Prostate gland (tissue), 2 donors: Measurements from ENCODE around the gene DRC1. TPM values are rescaled to one million over a fixed set of nuclear protein-coding genes. Genes with fewer than 3 reads are reported as not detected.

Source experiments
- DNase-seq: peaks from one replicate; pipeline ENCODE4 v3.0.0-alpha.2; 2019; ENCODE audit warnings: low spot score
- H3K27ac ChIP-seq, 2 donors: fragments of 200-600 bp; sonication (generic); 2 replicates each; pipeline ENCODE4 v1.5.1; 2017 to 2019
- H3K27me3 ChIP-seq: fragments of 200-600 bp; sonication (generic); replicated peaks from 2 replicates; pipeline ENCODE4 v1.5.1; 2019; ENCODE audit not compliant: insufficient read depth
- H3K36me3 ChIP-seq, 2 donors: fragments of 200-600 bp; sonication (generic); 1 replicate in 1 of 2; 2 replicates in 1 of 2; pipeline versions ENCODE4 v1.5.1 to v1.8.1; 2017 to 2019
- H3K4me1 ChIP-seq: fragments of 200-600 bp; sonication (generic); replicated peaks from 2 replicates; pipeline ENCODE4 v1.5.1; 2019
- H3K4me3 ChIP-seq, 2 donors: fragments of 200-600 bp; sonication (generic); 2 replicates each; pipeline ENCODE4 v1.5.1; 2017 to 2019
- H3K9me3 ChIP-seq: fragments of 200-600 bp; sonication (generic); 2 replicates; pipeline ENCODE4 v1.5.1; 2017
- CTCF ChIP-seq, 4 experiments: fragments of 200-600 bp in 2 of 4; fragments of 450-650 bp in 2 of 4; sonication (generic) in 2 of 4; IDR thresholded peaks; 1 replicate in 3 of 4; 2 replicates in 1 of 4; pipeline ENCODE4 v1.5.1; 2016 to 2019; ENCODE audit warnings: antibody characterized with exemption in 4 of 4, mild to moderate bottlenecking in 2 of 4, moderate library complexity in 2 of 4
- POLR2A ChIP-seq: fragments of 450-650 bp; IDR thresholded peaks from one replicate; pipeline ENCODE4 v1.6.1; 2016; ENCODE audit warnings: antibody characterized with exemption, mild to moderate bottlenecking
- POLR2AphosphoS5 ChIP-seq: sonication (generic); formaldehyde crosslinking; IDR thresholded peaks from one replicate; pipeline ENCODE4 v1.6.1; 2017; ENCODE audit warnings: antibody characterized with exemption
- WGBS: methylation state at CpG from one replicate; pipeline ENCODE4 v1.1.5; 2018; 5-methylcytosine and 5-hydroxymethylcytosine counted together
- intact Hi-C: fragments of 100-400 bp; cut with DNase I; formaldehyde crosslinking; loops from one replicate; pipeline ENCODE4 v1.14.2; 2022
- total RNA-seq, 2 donors: library from RNA; depleted of rRNA; stranded (reverse); fragments of >200 nt; gene quantifications; one replicate each; pipeline ENCODE4 v1.1.0, GENCODE V29; 2016

DRC1 gene
- total RNA-seq, 2 donors from 2014 or later: 3.8 TPM; not detected in 1

GRCh38 chr2:26453421-26454329 lies 52.0 kb downstream of the DRC1 start:
- Histone ChIP-seq H3K36me3 (no peaks in the 10 kb centered on the region), H3K27me3 (no peaks in the 10 kb centered on the region), H3K9me3 (no peaks in the 10 kb centered on the region), H3K4me1 (no peaks in the 10 kb centered on the region), H3K27ac (no peak overlapping the region), H3K4me3 (no peak overlapping the region)
- no peak for DNase-seq
- intact Hi-C loops: no loop called here
- no peak for TF ChIP-seq CTCF (IDR thresholded peaks at IDR 0.05)
- TF ChIP-seq POLR2AphosphoS5: no peak
- TF ChIP-seq POLR2A: no peak
- 85% methylated on average over 11 of the region's 11 CpGs for WGBS

GRCh38 chr2:26454561-26455001 lies 52.9 kb downstream of the DRC1 start:
- no peaks in the 10 kb centered on the region for H3K4me1 ChIP-seq
- intact Hi-C loops: no loop called here

GRCh38 chr2:26455037-26455669 lies 53.4 kb downstream of the DRC1 start:
- WGBS: 82% methylated on average over 11 of the region's 11 CpGs
- Histone ChIP-seq H3K27ac (no peak overlapping the region), H3K36me3 (no peaks in the 10 kb centered on the region), H3K9me3 (no peaks in the 10 kb centered on the region), H3K4me3 (no peak overlapping the region), H3K4me1 (no peaks in the 10 kb centered on the region), H3K27me3 (no peaks in the 10 kb centered on the region)
- no peak for TF ChIP-seq CTCF (IDR thresholded peaks at IDR 0.05)
- TF ChIP-seq POLR2AphosphoS5: no peak
- no peak for TF ChIP-seq POLR2A
- intact Hi-C loops: no loop called here
- no peak for DNase-seq

More at GRCh38 chr2:26454561-26455001, 52.9 kb downstream of the DRC1 start:
- H3K27ac ChIP-seq: no peak overlapping the region
- no peaks in the 10 kb centered on the region for H3K36me3 ChIP-seq
- no peaks in the 10 kb centered on the region for H3K27me3 ChIP-seq
- no peak for DNase-seq
- no peak for TF ChIP-seq POLR2AphosphoS5
- no peak for TF ChIP-seq CTCF (IDR thresholded peaks at IDR 0.05)
- TF ChIP-seq POLR2A: no peak
- 93% methylated on average over 10 of the region's 10 CpGs for WGBS
- no peaks in the 10 kb centered on the region for H3K9me3 ChIP-seq
- no peak overlapping the region for H3K4me3 ChIP-seq

- DNase-seq: no peak
- TF ChIP-seq POLR2A (no peak), POLR2AphosphoS5 (no peak), CTCF (IDR thresholded peaks at IDR 0.05) (no peak)
- no peaks in the 10 kb centered on the region for H3K9me3 ChIP-seq
- intact Hi-C loops: no loop called here
- no peaks in the 10 kb centered on the region for H3K36me3 ChIP-seq
- H3K4me3 ChIP-seq: no peak overlapping the region
- no peaks in the 10 kb centered on the region for H3K4me1 ChIP-seq
- WGBS: 90% methylated on average over 14 of the region's 18 CpGs
- H3K27me3 ChIP-seq: no peaks in the 10 kb centered on the region
- no peak overlapping the region for H3K27ac ChIP-seq
Measured at GRCh38 chr2:26455670-26456439, 54.1 kb downstream of the DRC1 start.
